Measurements from ENCODE around the gene TSACC. TPM values are rescaled to one million over a fixed set of nuclear protein-coding genes. Genes with fewer than 3 reads are reported as not detected.

The TSACC gene
- total RNA-seq, 1 donor from 2014 or later = not detected

DNA sequence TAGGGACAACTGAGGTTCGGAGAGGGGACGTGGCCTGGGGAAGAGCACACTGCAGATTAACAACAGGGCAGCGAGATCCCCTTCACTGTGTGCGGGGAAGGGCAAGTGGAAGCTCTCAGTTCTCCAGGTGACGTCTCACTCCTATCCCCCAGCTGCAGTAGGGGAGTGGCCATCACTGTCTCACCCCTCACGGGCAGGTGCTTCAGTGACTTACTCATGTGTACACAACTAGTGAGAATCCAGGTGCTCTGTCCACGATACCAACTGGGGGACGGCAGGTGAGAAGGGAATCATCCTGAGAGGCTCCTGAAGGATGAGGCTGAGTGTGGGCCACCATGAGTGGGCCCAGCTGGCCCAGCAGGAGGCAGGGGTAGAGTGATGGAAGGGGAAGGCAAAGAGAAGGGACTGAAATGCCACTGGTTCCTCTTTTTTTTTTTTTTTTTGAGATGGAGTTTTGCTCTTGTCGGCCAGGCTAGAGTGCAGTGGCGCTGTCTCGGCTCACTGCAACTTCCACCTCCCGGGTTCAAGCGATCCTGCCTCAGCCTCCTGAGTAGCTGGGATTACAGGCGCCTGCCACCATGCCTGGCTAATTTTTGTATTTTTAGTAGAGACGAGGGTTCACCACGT is 56.6 kb downstream of the TSACC start:
- DNase-seq = no peak

Other genes starting within 250 kb of the TSACC start
- gene LMNA, start 223.8 kb upstream of the TSACC start, total RNA-seq = 502 and 945 TPM in 2 replicates
- 0.68 and 0.74 TPM in 2 replicates for gene SEMA4A, start 184.9 kb upstream of the TSACC start, total RNA-seq
- gene SLC25A44, start 144.4 kb upstream of the TSACC start, total RNA-seq = 9.0 and 15.9 TPM in 2 replicates
- gene PMF1, start 125.5 kb upstream of the TSACC start, total RNA-seq = 64.2 and 66.4 TPM in 2 replicates
- 0.19 TPM in 1 of 2 replicates, not detected in the other for gene BGLAP, start 96.3 kb upstream of the TSACC start, total RNA-seq
- 0.19 and 0.68 TPM in 2 replicates for gene PAQR6, start 90.5 kb upstream of the TSACC start, total RNA-seq
- 74.2 and 89.6 TPM in 2 replicates for gene SMG5, start 55.7 kb upstream of the TSACC start, total RNA-seq
- gene TMEM79, start 54.2 kb upstream of the TSACC start, total RNA-seq = 1.2 and 1.7 TPM in 2 replicates
- gene GLMP, start 42.8 kb upstream of the TSACC start, total RNA-seq = 48.3 and 50.4 TPM in 2 replicates
- gene VHLL, start 39.2 kb upstream of the TSACC start, total RNA-seq = not detected in 2 replicates
- 552 and 641 TPM in 2 replicates for gene CCT3, start 234 bp upstream of the TSACC start, total RNA-seq
- gene RHBG, start 30.7 kb downstream of the TSACC start, total RNA-seq = not detected in 2 replicates
- gene MEF2D, start 162.2 kb downstream of the TSACC start, total RNA-seq = 10.7 and 11.6 TPM in 2 replicates
- gene IQGAP3, start 234.0 kb downstream of the TSACC start, total RNA-seq = 7.3 and 37.9 TPM in 2 replicates
- not detected in 2 replicates for gene TTC24, start 241.2 kb downstream of the TSACC start, total RNA-seq

Data from dermis blood vessel endothelial cell (primary cell).